PC-9 (cell line): ENCODE data around the gene SKAP2. TPM values are rescaled to one million over a fixed set of nuclear protein-coding genes. Genes with fewer than 3 reads are reported as not detected.

Experiments
- BruUV-seq: library from RNA; stranded (reverse); fragments of 400-500 nt; replicated peaks from 2 replicates; lab custom pipeline; 2021; lab: Mats Ljungman, UMichigan
- CTCF ChIA-PET: fragments of 300-600 bp; sonication (Branson Sonifier 250); formaldehyde crosslinking; loops from one replicate; lab custom pipeline; 2022; ENCODE audit warnings: antibody characterized with exemption; lab: Charles Lee
- POLR2A ChIA-PET: fragments of 300-600 bp; sonication (Branson Sonifier 250); formaldehyde crosslinking; loops from one replicate; lab custom pipeline; 2022; ENCODE audit warnings: antibody characterized with exemption; ENCODE audit not compliant: unreplicated experiment; lab: Charles Lee
- DNase-seq, 2 experiments: peaks; one replicate each; pipeline versions ENCODE4 v3.0.0 to v3.0.0-alpha.2; 2015 to 2022; ENCODE audit warnings: mixed read lengths in 1 of 2
- H2AFZ ChIP-seq: fragments of 200-600 bp; sonication (generic); 2 replicates; pipeline ENCODE4 v1.8.1; 2017; ENCODE audit warnings: antibody characterized with exemption
- H3F3A ChIP-seq: fragments of 200-600 bp; sonication (generic); 2 replicates; pipeline ENCODE4 v1.8.1; 2017; ENCODE audit warnings: antibody characterized with exemption, mild to moderate bottlenecking, low read depth; ENCODE audit not compliant: insufficient read depth
- H3K27ac ChIP-seq: fragments of 200-600 bp; sonication (generic); 2 replicates; pipeline ENCODE4 v1.6.1; 2016; ENCODE audit warnings: mixed run types
- H3K27me3 ChIP-seq: fragments of 200-600 bp; sonication (generic); 2 replicates; pipeline ENCODE4 v1.6.1; 2016; ENCODE audit warnings: low read depth, mixed run types; ENCODE audit not compliant: insufficient read depth
- H3K36me3 ChIP-seq: fragments of 200-600 bp; sonication (generic); 2 replicates; pipeline ENCODE4 v1.6.1; 2016; ENCODE audit warnings: low read depth, mixed run types
- H3K4me1 ChIP-seq: fragments of 200-600 bp; sonication (generic); replicated peaks from 2 replicates; pipeline ENCODE4 v1.6.1; 2016; ENCODE audit warnings: mixed run types; ENCODE audit not compliant: insufficient read depth
- H3K4me2 ChIP-seq: fragments of 200-600 bp; sonication (generic); 2 replicates; pipeline ENCODE4 v1.6.1; 2017; ENCODE audit warnings: mixed run types
- H3K4me3 ChIP-seq: fragments of 200-600 bp; sonication (generic); 2 replicates; pipeline ENCODE4 v1.6.1; 2016; ENCODE audit warnings: mixed run types
- H3K79me2 ChIP-seq: fragments of 200-600 bp; sonication (generic); 2 replicates; pipeline ENCODE4 v1.6.1; 2017; ENCODE audit warnings: low read depth, mixed run types
- H3K9me2 ChIP-seq: fragments of 200-600 bp; sonication (generic); 2 replicates; pipeline ENCODE4 v1.8.1; 2017; ENCODE audit warnings: mild to moderate bottlenecking; ENCODE audit not compliant: insufficient read depth
- H3K9me3 ChIP-seq: fragments of 200-600 bp; sonication (generic); 2 replicates; pipeline ENCODE4 v1.8.1; 2016; ENCODE audit warnings: low read depth; ENCODE audit not compliant: insufficient read depth
- H4K20me1 ChIP-seq: fragments of 200-600 bp; sonication (generic); 2 replicates; pipeline ENCODE4 v1.8.1; 2017; ENCODE audit not compliant: insufficient read depth
- CTCF ChIP-seq: fragments of 200-600 bp; sonication (generic); conservative IDR thresholded peaks from 2 replicates; pipeline ENCODE4 v1.6.1; 2017; ENCODE audit warnings: mixed run types, antibody characterized with exemption, mild to moderate bottlenecking, moderate library complexity
- EZH2 ChIP-seq: fragments of 200-600 bp; sonication (generic); IDR thresholded peaks from 2 replicates; pipeline ENCODE4 v1.8.0; 2017; ENCODE audit warnings: antibody characterized with exemption, low read depth
- intact Hi-C: fragments of 100-400 bp; cut with micrococcal nuclease; formaldehyde crosslinking; loops from one replicate; pipeline ENCODE4 v1.10.0; 2022; ENCODE audit not compliant: unreplicated experiment
- total RNA-seq: library from RNA; stranded (reverse); gene quantifications from 2 replicates; pipeline ENCODE4 v1.2.3, GENCODE V29; 2021

The SKAP2 gene
- total RNA-seq, 1 experiment from 2014 or later: 74.9 TPM

GRCh38 chr7:26743205-26743604 is 121.2 kb downstream of the SKAP2 start:
- Histone ChIP-seq H3K36me3 (peaks cover 12% of the 10 kb centered on the region), H2AFZ (no peak overlapping the region), H3K79me2 (no peaks in the 10 kb centered on the region), H3K27me3 (no peaks in the 10 kb centered on the region), H3F3A (peaks cover 6% of the 10 kb centered on the region; the same call in 1 of the 2 replicates), H3K4me1 (no peaks in the 10 kb centered on the region), H3K27ac (no peak overlapping the region), H3K4me3 (no peak overlapping the region), H3K9me3 (no peaks in the 10 kb centered on the region), H4K20me1 (peaks cover 3% of the 10 kb centered on the region; the same call in 1 of the 2 replicates), H3K4me2 (no peak overlapping the region), H3K9me2 (no peaks in the 10 kb centered on the region)
- TF ChIP-seq CTCF (no peak), EZH2 (no peak)
- DNase-seq: no peak
- ChIA-PET CTCF (no interaction called here), POLR2A (interaction anchor here (0.7 kb wide), 1 partner anchor 1479 kb away, joined by 9 read pairs; no protein-coding TSS in a partner anchor)
- no TSS peak for BruUV-seq
- intact Hi-C loops: no loop called here

- Histone ChIP-seq H3K36me3 (peaks cover 30% of the 10 kb centered on the region), H3F3A (no peaks in the 10 kb centered on the region), H2AFZ (no peak overlapping the region), H4K20me1 (no peaks in the 10 kb centered on the region), H3K4me3 (no peak overlapping the region), H3K27me3 (no peaks in the 10 kb centered on the region), H3K4me2 (no peak overlapping the region), H3K79me2 (no peaks in the 10 kb centered on the region), H3K4me1 (no peaks in the 10 kb centered on the region), H3K27ac (no peak overlapping the region), H3K9me2 (no peaks in the 10 kb centered on the region), H3K9me3 (no peaks in the 10 kb centered on the region)
- BruUV-seq: no TSS peak
- DNase-seq: no peak
- ChIA-PET CTCF (interaction anchor here (0.7 kb wide), 1 partner anchor 387 kb away, joined by 4 read pairs; no protein-coding TSS in a partner anchor), POLR2A (no interaction called here)
- intact Hi-C loops: no loop called here
- TF ChIP-seq EZH2 (no peak), CTCF (no peak)
These were observed 128.3 kb downstream of the SKAP2 start for GRCh38 chr7:26735976-26736600.

- peaks cover 11% of the 10 kb centered on the region for H3K36me3 ChIP-seq
- no peak overlapping the region for H3K4me3 ChIP-seq
- H3K9me2 ChIP-seq: no peaks in the 10 kb centered on the region
- no TSS peak for BruUV-seq
- no peak overlapping the region for H3K27ac ChIP-seq
- POLR2A ChIA-PET: no interaction called here
- H3K4me2 ChIP-seq: no peak overlapping the region
- no peaks in the 10 kb centered on the region for H3K9me3 ChIP-seq
- DNase-seq: no peak
- no peaks in the 10 kb centered on the region for H4K20me1 ChIP-seq
- CTCF ChIA-PET: no interaction called here
- no peaks in the 10 kb centered on the region for H3K27me3 ChIP-seq
- no peaks in the 10 kb centered on the region for H3K4me1 ChIP-seq
- H3K79me2 ChIP-seq: no peaks in the 10 kb centered on the region
- H2AFZ ChIP-seq: no peak overlapping the region
- H3F3A ChIP-seq: no peaks in the 10 kb centered on the region
- no peak for TF ChIP-seq EZH2
- no peak for TF ChIP-seq CTCF
- intact Hi-C loops: no loop called here
These were observed 135.1 kb downstream of the SKAP2 start for GRCh38 chr7:26729150-26729775.
